GM12878 (cell line): ENCODE data around the gene ANO7.

Experiments used
- EGR1 ChIP-seq, 2 experiments: IDR thresholded peaks; 1 replicate in 1 of 2; 2 replicates in 1 of 2; pipeline ENCODE4 v1.6.1; 2011 to 2012; ENCODE audit warnings: low read depth in 2 of 2, low read length in 2 of 2, borderline replicate concordance in 1 of 2, mild to moderate bottlenecking in 1 of 2, moderate library complexity in 1 of 2
- PBX3 ChIP-seq: IDR thresholded peaks from 2 replicates; pipeline ENCODE4 v1.6.1; 2011; ENCODE audit warnings: mild to moderate bottlenecking, low read depth, low read length, moderate library complexity; ENCODE audit not compliant: insufficient replicate concordance
- RBBP5 ChIP-seq: fragments of 200-600 bp; sonication (generic); conservative IDR thresholded peaks from 2 replicates; pipeline ENCODE4 v1.6.1; 2016
- ZNF24 ChIP-seq: fragments of 450-650 bp; IDR thresholded peaks from 2 replicates; pipeline ENCODE4 v1.6.1; 2017; ENCODE audit warnings: antibody characterized with exemption, mild to moderate bottlenecking
- ZNF274 ChIP-seq: IDR thresholded peaks from one replicate; pipeline ENCODE4 v1.8.0; 2011; ENCODE audit not compliant: insufficient read length, insufficient read depth
- TF ChIP-seq, protein P1 (sequence below): fragments of 450-650 bp; IDR thresholded peaks from 2 replicates; pipeline ENCODE4 v1.6.1; 2018; ENCODE audit warnings: mild to moderate bottlenecking, low read depth, moderate library complexity; ENCODE audit not compliant: partially characterized antibody
- TF ChIP-seq, protein P2 (sequence below), 3 experiments: IDR thresholded peaks in 2 of 3; conservative IDR thresholded peaks in 1 of 3; 2 replicates each; pipeline ENCODE4 v1.5.1; 2011; ENCODE audit warnings: low read depth in 3 of 3, low read length in 3 of 3, mild to moderate bottlenecking in 3 of 3, control low read depth in 2 of 3, moderate library complexity in 2 of 3, inconsistent platforms in 1 of 3, mixed read lengths in 1 of 3; ENCODE audit not compliant: control insufficient read depth in 2 of 3, insufficient read depth in 1 of 3; ENCODE audit errors: extremely low read depth in 1 of 3

- TF ChIP-seq PBX3: no peak
- TF ChIP-seq EGR1 (IDR thresholded peaks at IDR 0.05; ENCODE audit: borderline replicate concordance in 1 of 2, low read depth in 2 of 2, low read length in 2 of 2): no peak
- no peak for TF ChIP-seq ZNF24
- TF ChIP-seq, protein P1, sequence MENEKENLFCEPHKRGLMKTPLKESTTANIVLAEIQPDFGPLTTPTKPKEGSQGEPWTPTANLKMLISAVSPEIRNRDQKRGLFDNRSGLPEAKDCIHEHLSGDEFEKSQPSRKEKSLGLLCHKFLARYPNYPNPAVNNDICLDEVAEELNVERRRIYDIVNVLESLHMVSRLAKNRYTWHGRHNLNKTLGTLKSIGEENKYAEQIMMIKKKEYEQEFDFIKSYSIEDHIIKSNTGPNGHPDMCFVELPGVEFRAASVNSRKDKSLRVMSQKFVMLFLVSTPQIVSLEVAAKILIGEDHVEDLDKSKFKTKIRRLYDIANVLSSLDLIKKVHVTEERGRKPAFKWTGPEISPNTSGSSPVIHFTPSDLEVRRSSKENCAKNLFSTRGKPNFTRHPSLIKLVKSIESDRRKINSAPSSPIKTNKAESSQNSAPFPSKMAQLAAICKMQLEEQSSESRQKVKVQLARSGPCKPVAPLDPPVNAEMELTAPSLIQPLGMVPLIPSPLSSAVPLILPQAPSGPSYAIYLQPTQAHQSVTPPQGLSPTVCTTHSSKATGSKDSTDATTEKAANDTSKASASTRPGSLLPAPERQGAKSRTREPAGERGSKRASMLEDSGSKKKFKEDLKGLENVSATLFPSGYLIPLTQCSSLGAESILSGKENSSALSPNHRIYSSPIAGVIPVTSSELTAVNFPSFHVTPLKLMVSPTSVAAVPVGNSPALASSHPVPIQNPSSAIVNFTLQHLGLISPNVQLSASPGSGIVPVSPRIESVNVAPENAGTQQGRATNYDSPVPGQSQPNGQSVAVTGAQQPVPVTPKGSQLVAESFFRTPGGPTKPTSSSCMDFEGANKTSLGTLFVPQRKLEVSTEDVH: no peak
- no peak for TF ChIP-seq ZNF274
- TF ChIP-seq RBBP5: no peak
- TF ChIP-seq, protein P2, sequence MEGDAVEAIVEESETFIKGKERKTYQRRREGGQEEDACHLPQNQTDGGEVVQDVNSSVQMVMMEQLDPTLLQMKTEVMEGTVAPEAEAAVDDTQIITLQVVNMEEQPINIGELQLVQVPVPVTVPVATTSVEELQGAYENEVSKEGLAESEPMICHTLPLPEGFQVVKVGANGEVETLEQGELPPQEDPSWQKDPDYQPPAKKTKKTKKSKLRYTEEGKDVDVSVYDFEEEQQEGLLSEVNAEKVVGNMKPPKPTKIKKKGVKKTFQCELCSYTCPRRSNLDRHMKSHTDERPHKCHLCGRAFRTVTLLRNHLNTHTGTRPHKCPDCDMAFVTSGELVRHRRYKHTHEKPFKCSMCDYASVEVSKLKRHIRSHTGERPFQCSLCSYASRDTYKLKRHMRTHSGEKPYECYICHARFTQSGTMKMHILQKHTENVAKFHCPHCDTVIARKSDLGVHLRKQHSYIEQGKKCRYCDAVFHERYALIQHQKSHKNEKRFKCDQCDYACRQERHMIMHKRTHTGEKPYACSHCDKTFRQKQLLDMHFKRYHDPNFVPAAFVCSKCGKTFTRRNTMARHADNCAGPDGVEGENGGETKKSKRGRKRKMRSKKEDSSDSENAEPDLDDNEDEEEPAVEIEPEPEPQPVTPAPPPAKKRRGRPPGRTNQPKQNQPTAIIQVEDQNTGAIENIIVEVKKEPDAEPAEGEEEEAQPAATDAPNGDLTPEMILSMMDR (IDR thresholded peaks at IDR 0.05 in 2 of 3, conservative IDR thresholded peaks at IDR 0.05 in 1 of 3; ENCODE audit: control insufficient read depth in 2 of 3, extremely low read depth in 1 of 3, insufficient read depth in 1 of 3, low read depth in 3 of 3, low read length in 3 of 3): no peak
Measured at GRCh38 chr2:241168366-241168765, 20.1 kb upstream of the ANO7 start.
